Measurements from ENCODE around the gene MTERF4.
"Not testable (repeated sequence)": the region's sequence is repeated elsewhere in the genome, so short reads cannot be mapped to it uniquely, and the experiment has no call there.

- not testable (repeated sequence) for TF ChIP-seq CTCF (IDR thresholded peaks at IDR 0.05; ENCODE audit: low read depth, low read length); EZH2phosphoT487 (IDR thresholded peaks at IDR 0.05; ENCODE audit: low read depth)
These were observed 8.8 kb downstream of the MTERF4 start for GRCh38 chr2:241093133-241093781.

All from OCI-LY3 (cell line).